GM10847 (cell line): ENCODE measurements around the gene PRR14L.

Experiments
- POLR2A ChIP-seq: IDR thresholded peaks from 2 replicates; pipeline ENCODE4 v1.6.1; 2011; ENCODE audit not compliant: insufficient read length; ENCODE audit errors: extremely low read depth

PRR14L gene

DNA sequence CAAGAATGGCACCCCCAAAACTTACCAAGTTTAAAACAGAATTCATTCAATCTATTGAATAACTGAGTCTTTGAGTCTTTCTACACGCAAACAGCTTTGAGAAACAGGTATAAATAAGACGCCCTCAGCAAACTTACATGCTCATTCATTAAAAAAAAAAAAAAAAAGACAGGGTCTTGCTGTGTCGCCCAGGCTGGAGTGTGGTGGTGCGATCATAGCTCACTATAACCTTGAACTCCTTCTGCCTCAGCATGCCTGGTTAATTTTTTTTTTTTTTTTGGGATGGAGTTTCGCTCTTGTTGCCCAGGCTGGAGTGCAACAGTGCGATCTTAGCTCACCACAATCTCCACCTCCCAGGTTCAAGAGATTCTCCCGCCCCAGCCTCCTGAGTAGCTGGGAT, 6.1 kb downstream of the PRR14L start:
- no peak for TF ChIP-seq POLR2A

DNA sequence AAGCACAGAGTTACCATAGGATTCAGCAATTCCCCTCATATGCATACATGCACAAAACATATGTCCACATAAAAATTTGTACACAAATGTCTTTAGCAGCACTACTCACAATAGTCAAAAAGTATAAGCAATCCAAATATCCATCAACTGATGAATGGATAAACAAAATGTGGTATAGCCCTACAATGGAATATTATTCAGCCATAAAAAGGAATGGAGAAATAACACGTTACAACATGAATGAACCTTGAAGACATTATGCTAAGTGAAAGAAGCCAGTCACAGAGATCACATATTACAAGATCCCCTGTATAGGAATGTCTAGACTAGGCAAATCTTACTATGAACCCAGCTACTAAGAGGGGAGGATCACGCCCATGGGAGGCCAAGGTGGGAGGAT, 7.2 kb downstream of the PRR14L start:
- TF ChIP-seq POLR2A = no peak

DNA sequence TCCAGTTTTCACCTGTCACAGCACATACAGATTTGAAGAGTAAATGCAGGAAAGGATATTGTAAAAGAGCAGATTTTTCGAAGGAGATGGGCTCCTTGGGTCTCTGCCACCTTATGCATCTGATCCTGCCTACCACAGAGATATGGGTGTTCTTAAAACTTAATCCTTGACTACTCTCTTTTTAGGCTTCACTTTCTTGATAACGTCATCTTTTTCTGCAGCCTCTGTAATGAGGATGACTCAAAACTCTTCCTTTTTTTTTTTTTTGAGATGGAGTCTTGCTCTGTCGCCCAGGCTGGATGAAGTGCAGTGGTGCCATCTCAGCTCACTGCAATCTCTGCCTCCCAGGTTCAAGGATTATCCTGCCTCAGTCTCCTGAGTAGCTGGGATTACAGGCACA, 7.8 kb downstream of the PRR14L start:
- no peak for TF ChIP-seq POLR2A

DNA sequence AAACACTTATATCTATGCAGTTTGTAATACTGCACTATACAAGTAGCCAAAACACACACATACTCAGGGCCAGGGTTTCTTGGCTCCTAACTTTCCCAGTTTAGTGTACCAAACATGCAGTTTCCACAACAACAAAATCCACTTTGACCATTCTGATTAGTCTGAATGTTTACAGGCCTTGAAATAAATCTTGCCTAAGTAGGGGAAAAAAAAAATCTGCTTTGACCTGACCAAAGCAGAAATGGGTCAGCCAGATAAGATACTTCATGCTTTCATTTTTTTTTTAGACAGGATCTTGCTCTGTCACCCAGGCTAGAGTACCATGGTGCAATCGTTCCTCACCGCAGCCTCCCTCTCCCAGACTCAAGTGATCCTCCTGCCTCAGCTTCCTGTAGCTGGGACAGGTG, 10.1 kb downstream of the PRR14L start:
- TF ChIP-seq POLR2A = no peak

DNA sequence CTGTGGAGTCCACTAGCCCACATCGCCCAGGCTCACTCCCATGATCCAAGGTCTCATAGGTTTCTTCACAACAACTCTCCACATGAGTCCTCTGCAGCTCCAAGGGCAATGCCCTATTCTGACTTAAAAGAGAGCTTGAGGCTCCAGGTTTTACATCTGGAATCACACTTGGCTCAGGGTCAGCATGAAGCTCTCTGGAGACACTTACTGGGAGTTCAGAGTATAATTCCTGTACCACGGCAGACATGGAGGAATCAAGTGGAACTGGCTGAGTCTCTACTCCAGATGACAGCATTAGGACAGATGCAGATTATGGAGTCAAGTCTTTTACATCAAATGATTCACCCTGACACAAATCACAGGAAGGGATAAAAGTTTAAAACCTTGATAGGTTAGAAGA, 11.4 kb downstream of the PRR14L start:
- TF ChIP-seq POLR2A = no peak

DNA sequence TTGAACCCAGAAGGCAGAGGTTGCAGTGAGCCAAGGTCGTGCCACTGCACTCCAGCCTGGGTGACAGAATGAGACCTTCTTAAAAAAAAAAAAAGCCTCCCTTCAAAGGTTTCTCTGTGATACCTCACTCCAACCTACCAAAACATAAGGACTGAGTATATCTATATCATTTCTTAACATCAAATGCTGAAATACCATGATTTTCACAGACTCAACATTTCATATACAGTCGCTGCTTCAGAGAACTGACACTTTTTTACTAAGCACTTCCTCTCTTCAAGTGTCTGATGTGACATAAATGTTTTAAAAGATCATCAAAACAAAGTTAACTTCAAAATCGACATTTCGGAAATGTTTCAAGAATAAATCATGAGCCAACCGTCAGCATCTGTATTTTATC, 12.0 kb downstream of the PRR14L start:
- TF ChIP-seq POLR2A = no peak

DNA sequence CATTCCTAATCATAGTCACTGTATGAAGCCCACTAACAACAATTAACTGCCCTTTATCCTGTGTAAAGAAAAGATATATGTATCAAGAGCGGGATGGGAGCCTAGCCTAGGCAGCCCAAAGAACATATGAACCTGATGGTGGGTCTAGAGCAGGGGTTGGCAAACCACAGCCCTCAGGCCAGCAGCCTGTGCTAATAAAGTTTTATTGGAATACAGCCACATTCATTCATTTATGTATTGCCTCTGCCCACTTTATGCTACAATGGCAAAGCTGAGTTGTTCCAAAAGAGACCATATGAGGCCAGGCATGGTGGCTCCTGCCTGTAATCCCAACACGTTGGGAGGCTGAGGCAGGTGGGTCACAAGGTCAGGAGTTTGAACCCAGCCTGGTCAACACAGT, 13.5 kb downstream of the PRR14L start:
- TF ChIP-seq POLR2A = no peak

DNA sequence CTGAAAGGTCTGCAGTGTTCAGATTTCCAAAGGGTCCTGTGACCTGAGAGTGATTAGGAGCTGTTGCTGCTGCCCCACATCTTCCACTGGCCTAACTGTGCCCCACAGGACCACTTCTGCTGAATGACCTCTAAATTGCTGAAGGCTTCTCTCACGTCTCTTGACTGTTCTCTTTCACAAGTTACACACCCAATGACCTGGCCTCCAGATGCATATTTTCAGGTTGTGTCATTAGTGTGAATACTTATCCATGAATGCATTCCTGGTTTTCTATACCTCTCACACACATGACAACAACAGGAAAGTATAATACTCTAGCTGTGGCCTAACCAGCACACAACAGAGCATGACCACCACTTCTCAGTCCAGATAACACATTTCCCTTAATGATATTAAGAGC, 15.4 kb downstream of the PRR14L start:
- no peak for TF ChIP-seq POLR2A

DNA sequence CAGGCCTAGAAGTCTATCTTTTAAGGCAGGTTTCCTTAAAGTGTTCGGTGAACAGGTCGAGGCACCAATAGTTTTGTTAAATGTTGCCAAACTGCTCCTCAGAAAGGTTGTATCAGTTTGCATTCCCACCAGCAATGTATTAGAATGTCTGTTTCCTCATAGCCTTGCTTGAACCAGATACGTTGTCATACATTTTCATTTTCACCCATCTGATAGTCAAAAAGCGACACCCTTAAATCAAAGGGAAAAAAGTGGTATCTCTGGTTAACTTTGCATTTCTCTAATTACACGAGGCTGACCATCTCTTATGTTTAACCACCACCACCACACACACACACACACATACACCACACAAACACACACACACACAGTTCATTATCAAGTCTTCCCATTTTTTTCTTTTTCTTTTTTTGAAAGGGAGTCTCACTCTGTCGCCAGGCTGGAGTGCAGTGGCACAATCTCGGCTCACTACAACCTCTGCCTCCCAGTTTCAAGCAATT, 16.3 kb downstream of the PRR14L start:
- no peak for TF ChIP-seq POLR2A

DNA sequence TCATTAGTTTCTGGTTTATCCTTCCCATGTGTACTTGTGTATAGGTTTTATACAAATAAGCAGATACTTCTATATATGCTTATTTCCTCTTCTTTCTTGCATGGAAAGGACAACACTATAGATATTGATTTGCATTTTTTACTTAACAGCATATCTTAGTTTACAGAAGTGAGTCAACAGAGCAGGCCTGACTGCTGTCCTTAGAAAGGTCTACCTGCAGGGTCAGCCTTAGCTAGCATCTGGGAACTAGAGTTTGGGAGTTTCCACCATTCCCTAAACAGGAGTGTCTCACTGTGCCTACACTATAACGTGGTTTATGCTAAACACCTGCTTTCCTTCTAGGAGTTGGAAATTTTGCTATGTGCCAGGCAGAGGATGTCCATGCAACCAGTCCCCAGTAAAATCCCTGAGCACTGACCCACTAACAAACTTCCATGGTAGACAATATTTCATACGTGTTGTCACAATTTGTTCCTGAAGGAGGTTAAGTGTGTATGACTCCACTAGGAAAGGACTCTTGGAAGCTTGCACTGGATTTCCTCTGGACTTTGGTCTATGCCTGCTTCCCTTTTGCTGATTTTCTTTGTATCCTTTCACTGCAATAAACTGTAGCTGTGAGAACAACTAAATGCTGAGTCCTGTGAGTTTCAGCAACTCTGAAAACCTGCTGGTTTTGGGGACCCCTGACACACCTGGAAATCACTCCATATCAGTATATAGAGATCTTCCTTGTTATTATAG, 17.7 kb downstream of the PRR14L start:
- TF ChIP-seq POLR2A = no peak

DNA sequence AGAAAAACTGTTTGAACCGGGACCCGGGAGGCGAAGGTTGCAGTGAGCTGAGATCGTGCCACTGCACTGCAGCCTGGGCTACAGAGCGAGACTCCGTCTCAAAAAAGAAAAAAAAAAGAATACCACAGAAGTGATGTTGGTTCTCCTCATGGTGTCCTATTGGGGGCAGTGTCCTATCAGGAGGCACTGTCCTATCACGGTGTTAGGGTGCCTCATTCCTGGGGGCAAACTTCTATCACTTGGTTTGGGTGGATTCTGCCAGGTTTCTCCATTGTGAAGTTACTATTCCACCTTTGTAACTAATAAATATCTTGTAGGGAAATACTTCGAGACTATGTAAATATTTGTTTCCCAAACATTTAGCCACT, 19.6 kb downstream of the PRR14L start:
- no peak for TF ChIP-seq POLR2A

DNA sequence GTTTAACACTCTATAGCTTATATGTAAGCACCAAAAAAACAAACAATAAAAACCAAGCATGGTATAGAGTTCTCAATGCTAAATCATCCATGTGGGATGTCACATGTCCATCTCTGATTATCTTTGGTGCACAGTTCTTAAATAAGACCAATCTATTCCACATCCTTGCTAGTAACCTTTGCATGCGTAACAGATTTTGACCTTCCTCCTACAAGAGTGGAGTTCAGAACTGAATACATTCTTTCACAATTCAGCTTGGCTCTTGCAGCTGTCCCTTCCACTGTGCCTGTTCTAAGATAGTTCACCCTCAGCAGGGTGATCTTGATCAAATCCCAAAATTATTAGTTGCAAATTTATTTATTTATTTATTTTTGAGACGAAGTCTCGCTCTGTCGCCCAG, 21.1 kb downstream of the PRR14L start:
- TF ChIP-seq POLR2A = no peak

DNA sequence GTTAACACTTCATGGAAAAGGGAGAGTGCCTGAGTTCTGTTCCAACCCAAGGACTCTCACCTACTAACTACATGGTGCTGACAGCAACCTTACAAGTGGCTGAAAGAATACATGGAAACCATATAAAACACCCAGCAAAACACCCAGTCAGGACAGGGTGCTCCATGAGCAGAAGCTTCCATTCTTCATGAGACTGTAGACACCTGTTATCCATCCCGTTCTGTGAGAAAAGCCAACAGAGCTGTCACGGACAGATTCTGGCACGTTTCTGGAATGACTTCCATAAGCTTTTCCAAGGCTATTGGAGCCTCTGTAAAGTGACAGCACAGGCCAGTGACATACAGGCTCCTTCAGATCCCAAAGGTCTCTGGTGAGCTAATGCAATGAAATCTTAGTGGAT, 23.2 kb downstream of the PRR14L start:
- TF ChIP-seq POLR2A = no peak

DNA sequence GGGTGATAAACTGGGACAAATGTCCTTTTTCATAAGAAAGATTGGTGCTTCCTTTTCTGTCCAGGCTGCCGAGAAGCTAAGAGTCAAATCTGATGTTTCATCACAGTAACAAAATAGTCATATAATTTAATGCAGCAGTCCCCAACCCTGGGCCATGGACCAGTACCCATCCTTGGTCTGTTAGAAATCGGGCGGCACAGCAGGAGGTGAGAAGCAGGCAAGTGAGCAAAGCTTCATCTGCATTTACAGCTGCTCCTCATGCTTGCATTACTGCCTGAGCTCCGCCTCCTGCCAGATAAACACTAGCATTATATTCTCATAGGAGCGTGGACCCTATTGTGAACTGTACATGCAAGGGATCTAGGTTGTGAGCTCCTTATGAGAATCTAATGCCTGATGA, 26.2 kb downstream of the PRR14L start:
- no peak for TF ChIP-seq POLR2A

DNA sequence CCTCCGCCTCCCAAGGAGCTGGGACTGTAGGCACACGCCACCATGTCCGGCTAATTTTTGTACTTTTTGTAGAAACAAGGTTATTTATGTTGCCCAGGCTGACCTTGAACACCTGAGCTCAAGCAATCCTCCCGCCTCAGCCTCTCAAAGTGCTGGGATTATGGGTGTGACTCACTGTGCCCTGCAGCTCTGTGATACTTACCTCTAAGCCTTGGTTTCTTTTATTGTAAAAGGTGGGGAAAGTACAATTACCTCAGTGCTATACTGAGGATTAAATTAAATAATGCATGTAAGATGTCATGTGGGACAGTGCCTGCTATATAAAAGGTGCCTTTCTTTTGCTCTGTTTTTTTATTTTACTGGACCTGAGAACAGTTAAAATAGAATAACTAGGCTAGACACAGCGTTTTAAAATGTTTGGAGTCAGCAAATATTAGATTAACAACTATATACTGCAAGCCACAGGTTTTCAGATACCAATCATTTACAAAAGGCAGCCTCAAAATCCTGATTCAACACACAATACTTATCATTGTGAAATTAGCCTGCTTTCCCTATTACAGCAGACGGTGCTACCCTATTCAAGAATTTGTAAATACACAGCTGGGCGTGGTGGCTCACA, 30.0 kb downstream of the PRR14L start:
- no peak for TF ChIP-seq POLR2A

DNA sequence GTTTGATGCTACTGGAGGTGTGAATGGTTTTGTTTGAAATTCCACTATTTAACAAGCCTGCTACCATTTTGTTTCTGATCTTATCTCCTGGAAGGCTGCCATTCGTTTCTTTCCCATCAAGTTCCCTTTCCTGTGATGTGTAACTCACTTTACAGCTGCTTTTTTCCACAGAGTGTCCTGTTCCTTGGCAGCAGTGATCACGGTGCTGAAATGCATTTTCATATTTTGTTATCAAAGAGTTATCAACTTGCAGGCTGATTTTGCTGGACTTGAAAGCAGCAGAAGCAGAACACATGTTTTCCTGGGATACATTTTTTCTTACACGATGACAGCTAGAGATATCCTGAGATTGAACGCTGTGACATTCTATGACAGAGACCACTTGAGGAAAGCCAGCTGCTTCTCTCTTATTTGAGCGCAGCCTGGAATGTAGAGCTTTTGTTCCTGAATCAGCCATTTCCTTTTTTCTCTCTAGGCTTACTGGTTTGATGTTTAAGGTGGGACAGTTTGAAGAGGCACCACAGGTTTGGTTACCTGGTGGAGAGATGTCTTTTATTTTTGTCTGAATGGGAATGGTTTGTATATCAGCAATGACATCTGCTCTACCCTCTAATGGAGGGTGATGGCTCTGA, 34.7 kb downstream of the PRR14L start:
- no peak for TF ChIP-seq POLR2A
